H1 (cell line): Measurements from ENCODE around the gene OR12D3. TPM values are rescaled to one million over a fixed set of nuclear protein-coding genes. Genes with fewer than 3 reads are reported as not detected.
"Not testable (repeated sequence)": the region's sequence is repeated elsewhere in the genome, so short reads cannot be mapped to it uniquely, and the experiment has no call there.

Source experiments
- CTCF ChIA-PET: fragments of 300-600 bp; sonication (Branson Sonifier 250); formaldehyde crosslinking; loops from one replicate; lab custom pipeline; 2021; ENCODE audit not compliant: partially characterized antibody; lab: Charles Lee
- POLR2A ChIA-PET: fragments of 300-600 bp; sonication (Branson Sonifier 250); formaldehyde crosslinking; loops from one replicate; lab custom pipeline; 2021; ENCODE audit warnings: inconsistent platforms; ENCODE audit not compliant: partially characterized antibody; lab: Charles Lee
- DNase-seq, 2 experiments: peaks; one replicate each; pipeline versions ENCODE4 v3.0.0 to v3.0.0-alpha.2; 2010 to 2022; ENCODE audit warnings: low spot score in 2 of 2, low read depth in 1 of 2, mixed read lengths in 1 of 2
- FAIRE-seq: peaks from 2 replicates; lab custom pipeline; 2011; peaks lifted over from hg19 to GRCh38; lab: Jason Lieb, UNC
- H2AFZ ChIP-seq: 2 replicates; pipeline ENCODE4 v1.8.1; 2012; ENCODE audit warnings: low read length, inconsistent platforms
- H2AK5ac ChIP-seq: 2 replicates; pipeline ENCODE4 v1.6.1; 2013; ENCODE audit warnings: low read depth, low read length
- H2BK120ac ChIP-seq: replicated peaks from 2 replicates; pipeline ENCODE3; 2013; ENCODE audit warnings: low read depth, low read length, inconsistent platforms
- H2BK12ac ChIP-seq: 2 replicates; pipeline ENCODE4 v1.6.1; 2013; ENCODE audit warnings: low read depth, low read length
- H2BK15ac ChIP-seq: 2 replicates; pipeline ENCODE4 v1.6.1; 2013; ENCODE audit warnings: low read length
- H2BK20ac ChIP-seq: 2 replicates; pipeline ENCODE4 v1.6.1; 2013; ENCODE audit warnings: low read length
- H2BK5ac ChIP-seq: 2 replicates; pipeline ENCODE4 v1.6.1; 2013; ENCODE audit warnings: low read depth, low read length
- H3K14ac ChIP-seq: 2 replicates; pipeline ENCODE4 v1.6.1; 2013; ENCODE audit warnings: inconsistent platforms; ENCODE audit not compliant: insufficient read length
- H3K18ac ChIP-seq: 2 replicates; pipeline ENCODE4 v1.6.1; 2013; ENCODE audit warnings: low read length; ENCODE audit errors: extremely low read depth
- H3K23ac ChIP-seq: 2 replicates; pipeline ENCODE4 v1.6.1; 2013; ENCODE audit warnings: inconsistent platforms; ENCODE audit not compliant: insufficient read length
- H3K23me2 ChIP-seq: 2 replicates; pipeline ENCODE4 v1.6.1; 2013; ENCODE audit warnings: low read depth, low read length
- H3K27ac ChIP-seq: 2 replicates; pipeline ENCODE4 v1.6.1; 2011; ENCODE audit warnings: low read depth, low read length, inconsistent platforms
- H3K27me3 ChIP-seq, 4 experiments: replicated peaks in 1 of 4; 1 replicate in 1 of 4; 2 replicates in 3 of 4; pipeline versions ENCODE4 v1.6.1 to v1.8.1; 2011 to 2013; ENCODE audit warnings: low read length in 3 of 4, mild to moderate bottlenecking in 3 of 4, inconsistent platforms in 2 of 4, mixed read lengths in 2 of 4, moderate library complexity in 1 of 4; ENCODE audit not compliant: control insufficient read depth in 3 of 4, insufficient read depth in 3 of 4; ENCODE audit errors: extremely low read depth in 1 of 4
- H3K36me3 ChIP-seq, 4 experiments: 2 replicates each; pipeline versions ENCODE4 v1.6.1 to v1.8.1; 2011 to 2013; ENCODE audit warnings: mild to moderate bottlenecking in 4 of 4, low read length in 3 of 4, moderate library complexity in 2 of 4, control low read depth in 1 of 4, inconsistent platforms in 1 of 4; ENCODE audit not compliant: insufficient read depth in 4 of 4, control insufficient read depth in 2 of 4
- H3K4ac ChIP-seq: replicated peaks from 2 replicates; pipeline ENCODE3; 2013; ENCODE audit warnings: low read length, low read depth, mixed read lengths, inconsistent platforms; ENCODE audit not compliant: insufficient read length
- H3K4me1 ChIP-seq, 4 experiments: replicated peaks in 1 of 4; 1 replicate in 1 of 4; 2 replicates in 3 of 4; pipeline versions ENCODE4 v1.6.1 to v1.8.1; 2011 to 2013; ENCODE audit warnings: low read length in 3 of 4, inconsistent platforms in 2 of 4, mixed read lengths in 1 of 4; ENCODE audit not compliant: insufficient read depth in 4 of 4, control insufficient read depth in 3 of 4
- H3K4me2 ChIP-seq, 2 experiments: 2 replicates each; pipeline versions ENCODE4 v1.6.1 to v1.8.1; 2011 to 2013; ENCODE audit warnings: low read depth in 2 of 2, low read length in 2 of 2, control low read depth in 1 of 2, inconsistent platforms in 1 of 2, mild to moderate bottlenecking in 1 of 2; ENCODE audit not compliant: insufficient read depth in 1 of 2
- H3K4me3 ChIP-seq, 4 experiments: fragments of 200-600, 300-600 bp in 1 of 4; sonication (generic), shearing (Covaris generic), sonication (Bioruptor Twin) in 1 of 4; 2 replicates each; pipeline versions ENCODE4 v1.5.1 to v1.8.1; 2011 to 2016; ENCODE audit warnings: low read length in 4 of 4, low read depth in 3 of 4, control low read depth in 2 of 4, inconsistent platforms in 2 of 4, mild to moderate bottlenecking in 2 of 4, mixed read lengths in 1 of 4, moderate library complexity in 1 of 4; ENCODE audit not compliant: insufficient read depth in 2 of 4; ENCODE audit errors: extremely low read depth in 1 of 4
- H3K56ac ChIP-seq: replicated peaks from 2 replicates; pipeline ENCODE3; 2013; ENCODE audit warnings: low read depth, mild to moderate bottlenecking, mixed read lengths, low read length, inconsistent platforms; ENCODE audit not compliant: insufficient read length
- H3K79me1 ChIP-seq: 2 replicates; pipeline ENCODE4 v1.6.1; 2013; ENCODE audit warnings: low read depth, low read length, control low read depth
- H3K79me2 ChIP-seq, 2 experiments: 2 replicates each; pipeline versions ENCODE4 v1.6.1 to v1.8.1; 2012 to 2013; ENCODE audit warnings: low read length in 2 of 2, mild to moderate bottlenecking in 2 of 2, inconsistent platforms in 1 of 2; ENCODE audit not compliant: insufficient read depth in 2 of 2, control insufficient read depth in 1 of 2
- H3K9ac ChIP-seq, 4 experiments: replicated peaks in 1 of 4; 1 replicate in 1 of 4; 2 replicates in 3 of 4; pipeline versions ENCODE4 v1.6.1 to v1.8.1; 2011 to 2013; ENCODE audit warnings: low read depth in 3 of 4, low read length in 3 of 4, control low read depth in 2 of 4, mild to moderate bottlenecking in 2 of 4, moderate library complexity in 2 of 4, inconsistent platforms in 1 of 4; ENCODE audit errors: extremely low read depth in 1 of 4
- H3K9me3 ChIP-seq, 2 experiments: 2 replicates each; pipeline versions ENCODE4 v1.6.1 to v1.8.1; 2012 to 2013; ENCODE audit warnings: mild to moderate bottlenecking in 2 of 2, moderate library complexity in 2 of 2, control low read depth in 1 of 2, inconsistent platforms in 1 of 2, low read depth in 1 of 2, low read length in 1 of 2, mixed read lengths in 1 of 2; ENCODE audit not compliant: insufficient read depth in 2 of 2
- H4K20me1 ChIP-seq, 2 experiments: replicated peaks in 1 of 2; 2 replicates each; pipeline versions ENCODE3 to v1.8.1; 2011 to 2013; ENCODE audit warnings: inconsistent platforms in 2 of 2, low read length in 2 of 2, mild to moderate bottlenecking in 1 of 2; ENCODE audit not compliant: insufficient read depth in 2 of 2, control insufficient read depth in 1 of 2
- H4K5ac ChIP-seq: 2 replicates; pipeline ENCODE4 v1.6.1; 2013; ENCODE audit warnings: low read length, low read depth, mixed read lengths, inconsistent platforms; ENCODE audit not compliant: insufficient read length
- H4K8ac ChIP-seq: 2 replicates; pipeline ENCODE4 v1.8.0; 2013; ENCODE audit warnings: mild to moderate bottlenecking, moderate library complexity, low read length, inconsistent platforms; ENCODE audit not compliant: insufficient read depth; ENCODE audit errors: extremely low read depth
- H4K91ac ChIP-seq: replicated peaks from 2 replicates; pipeline ENCODE3; 2013; ENCODE audit warnings: low read length, mixed read lengths, inconsistent platforms; ENCODE audit not compliant: insufficient read length
- SP1 ChIP-seq: IDR thresholded peaks from 2 replicates; pipeline ENCODE4 v1.6.1; 2011; ENCODE audit warnings: low read depth, low read length
- SRF ChIP-seq: IDR thresholded peaks from 2 replicates; pipeline ENCODE4 v1.6.1; 2011; ENCODE audit warnings: mild to moderate bottlenecking, low read depth, low read length, moderate library complexity
- WGBS, 2 experiments: shearing (Covaris generic) in 1 of 2; methylation state at CpG; one replicate each; pipeline versions ENCODE4 v1.1.6 to v1.1.7; 2013 to 2015; ENCODE audit warnings: low lambda C conversion rate in 2 of 2, mixed read lengths in 2 of 2, inconsistent platforms in 1 of 2, low coverage in 1 of 2, missing lambda C conversion rate in 1 of 2; ENCODE audit not compliant: insufficient replicate concordance in 2 of 2, insufficient coverage in 1 of 2, insufficient read length in 1 of 2; ENCODE audit errors: extremely low coverage in 1 of 2, missing lambda C conversion rate in 1 of 2; 5-methylcytosine and 5-hydroxymethylcytosine counted together
- polyA plus RNA-seq, 7 experiments: library from polyadenylated mRNA; depleted of rRNA in 3 of 7; stranded (reverse) in 5 of 7; unstranded in 2 of 7; fragments of >200 nt in 5 of 7; fragments of 200-250 nt in 2 of 7; gene quantifications; 1 replicate in 5 of 7; 2 replicates in 1 of 7; 4 replicates in 1 of 7; pipeline versions ENCODE4 v1.2.1 to v1.2.3, GENCODE V29; 2011 to 2013; ENCODE audit warnings: missing spikeins in 2 of 7, mixed read lengths in 2 of 7
- total RNA-seq: library from RNA; stranded (reverse); fragmentation: NEBNext Ultra II Directional; extraction: Animal tissue kit (Norgen Biotek cat#: 25700); gene quantifications from 2 replicates; pipeline ENCODE4 v1.2.1, GENCODE V29; 2021

Gene OR12D3
- total and polyA plus RNA-seq, 2 of the 8 experiments (the other 6 are each of a cell fraction or from before 2014, with no cell fraction given): not detected

DNA sequence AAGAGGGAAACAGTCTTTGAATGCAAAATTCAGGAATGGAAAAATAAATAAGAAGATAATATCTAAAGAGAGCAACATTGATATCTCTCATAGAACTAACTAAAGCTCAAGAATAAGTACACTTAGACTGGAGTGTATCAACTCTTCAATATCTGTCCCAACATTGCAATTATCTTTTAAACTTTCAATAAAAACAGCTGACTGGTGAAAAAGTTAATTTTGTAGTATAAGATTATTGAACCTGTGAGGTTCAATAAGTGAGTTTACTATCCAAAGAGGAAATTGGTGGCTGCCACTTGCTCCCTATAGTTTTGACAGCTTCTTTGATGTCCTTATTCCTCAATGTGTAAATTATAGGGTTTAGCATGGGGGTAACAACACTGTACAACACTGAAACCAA is 20.1 kb downstream of the OR12D3 start (continued):
- TF ChIP-seq SP1: no peak
- no peak for TF ChIP-seq SRF

DNA sequence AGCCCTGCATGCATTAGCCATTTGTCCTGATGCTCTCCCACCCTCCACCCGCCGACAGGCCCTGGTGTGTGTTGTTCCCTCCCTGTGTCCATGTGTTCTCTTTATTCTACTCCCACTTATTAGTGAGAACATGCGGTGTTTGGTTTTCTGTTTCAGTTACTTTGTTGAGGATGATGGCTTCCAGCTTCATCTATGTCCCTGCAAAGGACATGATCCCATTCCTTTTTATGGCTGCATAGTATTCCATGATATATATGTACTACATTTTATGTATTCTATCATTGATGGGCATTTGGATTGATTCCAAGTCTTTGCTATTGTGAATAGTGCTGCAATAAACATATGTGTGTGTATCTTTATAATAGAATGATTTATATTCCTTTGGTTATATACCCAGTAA is 25.7 kb downstream of the OR12D3 start:
- H3K18ac ChIP-seq, H2AFZ ChIP-seq, H4K91ac ChIP-seq, POLR2A ChIA-PET, H3K4ac ChIP-seq, H2BK20ac ChIP-seq, H3K36me3 ChIP-seq, H4K20me1 ChIP-seq, H3K79me1 ChIP-seq, H3K23me2 ChIP-seq, H3K14ac ChIP-seq, H3K79me2 ChIP-seq, FAIRE-seq, H2BK5ac ChIP-seq, H3K27ac ChIP-seq, DNase-seq, H3K23ac ChIP-seq, H3K4me2 ChIP-seq, H3K27me3 ChIP-seq, H4K5ac ChIP-seq, H2BK120ac ChIP-seq, H3K4me1 ChIP-seq, H4K8ac ChIP-seq, H2AK5ac ChIP-seq, H3K9ac ChIP-seq, H2BK15ac ChIP-seq, H3K4me3 ChIP-seq, H2BK12ac ChIP-seq, H3K56ac ChIP-seq, H3K9me3 ChIP-seq: not testable (repeated sequence)
- WGBS, 2 experiments: 85% methylated on average over 3 of the region's 3 CpGs; no CpG with 5 or more reads in 1 of the 2 experiments
- CTCF ChIA-PET: interaction anchor here (0.9 kb wide), 1 partner anchor 341 kb away, joined by 4 read pairs; no protein-coding TSS in a partner anchor
